A673 (cell line): ENCODE measurements around the gene GMDS.

ENCODE experiments used
- EZH2 ChIP-seq: fragments of 200-600 bp; sonication (generic); IDR thresholded peaks from 2 replicates; pipeline ENCODE4 v1.6.1; 2017; ENCODE audit warnings: borderline replicate concordance, low read depth, mild to moderate bottlenecking, mixed read lengths, antibody characterized with exemption, low read length; ENCODE audit not compliant: poor library complexity, severe bottlenecking
- TF ChIP-seq, protein P1 (sequence below): fragments of 300-800, 200-600 bp; sonication (generic); conservative IDR thresholded peaks from 2 replicates; pipeline ENCODE4 v1.5.1; 2017; ENCODE audit warnings: low read depth, mild to moderate bottlenecking, antibody characterized with exemption, low read length, moderate library complexity, mixed read lengths

DNA sequence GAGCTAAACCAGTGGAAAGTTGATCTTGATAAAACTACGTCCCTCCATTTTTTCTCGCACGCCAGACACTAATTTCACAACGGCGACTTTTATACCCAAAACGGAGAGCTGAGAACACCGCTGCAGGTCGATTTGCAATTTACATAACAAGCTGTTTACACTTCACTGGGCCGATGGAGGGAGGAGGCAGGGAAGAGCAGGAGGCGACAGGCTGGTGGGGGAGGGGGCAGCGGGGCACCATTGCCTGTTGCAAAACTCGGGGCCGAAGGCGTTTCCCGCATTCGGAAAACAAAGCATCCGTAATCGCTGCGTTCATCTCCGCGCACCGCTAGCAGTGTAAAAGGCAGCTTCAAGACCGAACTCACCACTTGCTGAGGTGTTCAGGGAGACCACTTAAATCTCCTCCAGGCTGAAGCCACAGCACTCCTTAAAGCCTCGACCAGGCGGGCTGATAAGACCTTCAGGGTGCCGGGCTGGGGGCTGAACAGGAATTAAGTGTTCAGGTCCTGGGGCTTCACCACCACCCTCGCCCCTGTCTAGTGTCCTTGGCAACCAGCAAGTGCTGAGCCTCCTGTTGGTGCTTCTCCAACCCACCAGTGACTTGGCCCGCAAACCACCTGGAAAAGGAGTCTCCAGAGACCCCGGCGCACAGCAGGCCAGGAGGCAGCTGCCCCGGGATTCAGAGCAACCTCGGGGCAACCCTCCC lies 637.7 kb downstream of the GMDS start:
- TF ChIP-seq, protein P1, sequence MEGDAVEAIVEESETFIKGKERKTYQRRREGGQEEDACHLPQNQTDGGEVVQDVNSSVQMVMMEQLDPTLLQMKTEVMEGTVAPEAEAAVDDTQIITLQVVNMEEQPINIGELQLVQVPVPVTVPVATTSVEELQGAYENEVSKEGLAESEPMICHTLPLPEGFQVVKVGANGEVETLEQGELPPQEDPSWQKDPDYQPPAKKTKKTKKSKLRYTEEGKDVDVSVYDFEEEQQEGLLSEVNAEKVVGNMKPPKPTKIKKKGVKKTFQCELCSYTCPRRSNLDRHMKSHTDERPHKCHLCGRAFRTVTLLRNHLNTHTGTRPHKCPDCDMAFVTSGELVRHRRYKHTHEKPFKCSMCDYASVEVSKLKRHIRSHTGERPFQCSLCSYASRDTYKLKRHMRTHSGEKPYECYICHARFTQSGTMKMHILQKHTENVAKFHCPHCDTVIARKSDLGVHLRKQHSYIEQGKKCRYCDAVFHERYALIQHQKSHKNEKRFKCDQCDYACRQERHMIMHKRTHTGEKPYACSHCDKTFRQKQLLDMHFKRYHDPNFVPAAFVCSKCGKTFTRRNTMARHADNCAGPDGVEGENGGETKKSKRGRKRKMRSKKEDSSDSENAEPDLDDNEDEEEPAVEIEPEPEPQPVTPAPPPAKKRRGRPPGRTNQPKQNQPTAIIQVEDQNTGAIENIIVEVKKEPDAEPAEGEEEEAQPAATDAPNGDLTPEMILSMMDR, result no peak
- TF ChIP-seq EZH2, result no peak
